Measurements from ENCODE around the gene RGCC. TPM values are rescaled to one million over a fixed set of nuclear protein-coding genes. Genes with fewer than 3 reads are reported as not detected.
"Not testable (repeated sequence)": the region's sequence is repeated elsewhere in the genome, so short reads cannot be mapped to it uniquely, and the experiment has no call there.

Gene RGCC
- total RNA-seq, 1 donor = 101 TPM

DNA sequence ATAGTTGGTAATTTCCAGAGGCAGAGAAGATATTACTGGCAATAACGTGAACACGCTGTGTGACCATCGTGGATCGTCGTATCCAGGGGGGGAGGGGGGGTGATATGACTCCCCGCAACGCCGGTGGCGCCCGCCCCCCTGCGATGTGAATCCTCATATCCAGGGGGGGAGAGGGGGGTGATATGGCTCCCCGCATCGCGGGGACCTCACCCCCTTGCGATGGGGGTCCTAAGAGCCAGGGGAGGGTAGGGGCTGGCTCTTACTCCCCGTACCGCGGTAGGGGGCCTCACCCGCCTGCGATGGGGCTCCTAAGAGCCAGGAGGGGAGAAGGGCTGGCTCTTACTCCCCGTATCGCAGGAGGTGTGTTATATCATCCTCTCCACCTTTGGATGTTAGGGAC is 31.3 kb upstream of the RGCC start:
- no peak for DNase-seq (ENCODE audit: low read depth)
- no peak overlapping the region for H3K4me3 ChIP-seq (ENCODE audit: low read depth, low read length)
- TF ChIP-seq, protein P1, sequence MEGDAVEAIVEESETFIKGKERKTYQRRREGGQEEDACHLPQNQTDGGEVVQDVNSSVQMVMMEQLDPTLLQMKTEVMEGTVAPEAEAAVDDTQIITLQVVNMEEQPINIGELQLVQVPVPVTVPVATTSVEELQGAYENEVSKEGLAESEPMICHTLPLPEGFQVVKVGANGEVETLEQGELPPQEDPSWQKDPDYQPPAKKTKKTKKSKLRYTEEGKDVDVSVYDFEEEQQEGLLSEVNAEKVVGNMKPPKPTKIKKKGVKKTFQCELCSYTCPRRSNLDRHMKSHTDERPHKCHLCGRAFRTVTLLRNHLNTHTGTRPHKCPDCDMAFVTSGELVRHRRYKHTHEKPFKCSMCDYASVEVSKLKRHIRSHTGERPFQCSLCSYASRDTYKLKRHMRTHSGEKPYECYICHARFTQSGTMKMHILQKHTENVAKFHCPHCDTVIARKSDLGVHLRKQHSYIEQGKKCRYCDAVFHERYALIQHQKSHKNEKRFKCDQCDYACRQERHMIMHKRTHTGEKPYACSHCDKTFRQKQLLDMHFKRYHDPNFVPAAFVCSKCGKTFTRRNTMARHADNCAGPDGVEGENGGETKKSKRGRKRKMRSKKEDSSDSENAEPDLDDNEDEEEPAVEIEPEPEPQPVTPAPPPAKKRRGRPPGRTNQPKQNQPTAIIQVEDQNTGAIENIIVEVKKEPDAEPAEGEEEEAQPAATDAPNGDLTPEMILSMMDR (IDR thresholded peaks at IDR 0.05; ENCODE audit: insufficient read depth, low read depth, low read length) = no peak

DNA sequence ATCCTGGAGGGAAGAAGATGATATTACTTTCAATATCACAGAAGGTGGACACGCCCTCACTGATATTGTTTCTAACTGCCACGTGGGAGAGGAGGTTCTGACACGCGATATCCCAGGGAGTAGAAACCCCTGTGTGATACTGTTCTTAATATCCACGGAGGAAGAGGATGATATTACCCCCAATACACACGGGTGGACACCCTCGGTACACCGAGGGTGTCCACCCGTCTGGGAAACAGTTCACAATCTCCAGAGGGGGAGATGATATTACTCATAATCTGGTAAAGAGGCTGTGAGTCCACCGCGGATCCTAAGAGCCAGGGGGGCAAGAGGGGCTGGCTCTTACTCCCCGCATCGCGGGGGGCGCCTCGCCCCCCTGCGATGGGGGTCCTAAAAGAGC is 29.7 kb upstream of the RGCC start:
- no peak for DNase-seq (ENCODE audit: low read depth)
- TF ChIP-seq, protein P1 (IDR thresholded peaks at IDR 0.05; ENCODE audit: insufficient read depth, low read depth, low read length) = no peak
- peak overlapping the region; percentile 44 for H3K4me3 ChIP-seq (ENCODE audit: low read depth, low read length)

DNA sequence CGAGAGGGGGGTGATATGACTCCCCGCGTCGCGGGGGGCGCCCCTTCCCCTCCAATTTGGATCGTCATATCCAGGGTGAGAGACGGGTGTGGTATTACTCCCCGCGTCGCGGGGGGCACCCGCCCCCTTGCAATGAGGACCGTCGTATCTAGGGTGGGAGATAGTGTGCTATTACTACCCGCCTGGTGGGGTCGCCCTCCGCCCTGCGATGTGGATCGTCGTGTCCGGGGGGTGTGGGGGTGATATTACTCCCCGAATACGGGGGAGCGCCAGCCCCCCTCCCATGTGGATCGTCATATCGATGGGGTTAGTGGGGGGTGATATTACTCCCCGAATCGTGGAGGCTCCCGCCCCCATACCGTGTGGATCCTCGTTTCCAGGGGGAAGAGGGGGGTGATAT is 29.2 kb upstream of the RGCC start:
- TF ChIP-seq, protein P1 (IDR thresholded peaks at IDR 0.05; ENCODE audit: insufficient read depth, low read depth, low read length) = no peak
- DNase-seq (ENCODE audit: low read depth) = no peak
- H3K4me3 ChIP-seq (ENCODE audit: low read depth, low read length) = peak overlapping the region; percentile 44

DNA sequence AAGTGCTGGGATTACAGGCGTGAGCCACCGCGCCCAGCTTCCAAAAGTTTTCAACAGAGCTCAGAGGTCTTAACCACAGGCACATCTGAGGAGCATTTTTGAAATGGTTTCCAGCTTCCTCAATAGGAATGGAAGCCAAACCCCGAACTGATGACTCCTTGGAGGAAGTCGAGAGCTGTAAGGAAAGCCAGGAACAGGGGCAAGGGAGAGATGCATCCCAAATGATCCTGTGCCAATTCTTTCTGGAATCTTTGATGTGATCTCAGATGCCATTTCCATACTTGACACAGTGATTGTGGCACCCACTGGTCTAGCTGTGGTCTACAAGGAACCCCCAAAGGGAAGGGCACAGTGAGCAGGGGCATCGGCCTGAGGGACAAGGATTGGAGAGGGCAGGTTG is 23.3 kb upstream of the RGCC start:
- not testable (repeated sequence) for H3K4me3 ChIP-seq (ENCODE audit: low read depth, low read length); DNase-seq (ENCODE audit: low read depth)

DNA sequence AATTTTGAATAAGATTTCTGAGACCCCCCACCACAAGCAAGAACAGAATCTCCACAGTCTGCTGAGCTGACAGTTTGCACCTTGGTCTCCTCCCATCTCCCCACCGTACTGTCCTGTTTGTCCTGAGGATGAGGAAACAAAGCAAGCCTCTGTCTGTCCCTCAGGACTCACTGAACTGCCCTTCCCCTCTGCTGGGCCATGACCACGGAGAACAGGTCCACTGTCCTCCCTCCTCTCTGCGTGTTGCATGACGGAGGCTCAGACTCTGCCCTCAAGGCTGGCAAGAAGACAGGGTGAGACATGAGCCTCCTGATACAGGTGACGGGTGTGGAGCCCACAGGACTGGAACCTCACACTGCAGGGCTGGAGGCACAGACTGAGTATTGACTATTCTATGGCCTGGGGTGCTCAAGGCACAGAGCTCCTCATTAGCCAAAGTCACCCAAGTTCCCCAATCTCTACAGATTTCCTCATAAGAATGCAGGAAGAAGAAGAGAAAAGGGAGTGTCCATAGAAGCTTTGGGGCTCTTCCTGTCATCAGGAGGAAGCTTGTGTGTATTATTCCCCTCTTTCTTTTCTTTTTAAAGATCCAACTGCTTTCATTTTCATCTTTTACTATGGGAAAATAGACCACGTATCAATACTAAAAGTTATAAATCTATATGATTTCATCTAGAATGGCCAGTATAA is 22.4 kb upstream of the RGCC start:
- no peak for DNase-seq (ENCODE audit: low read depth)
- no peak overlapping the region for H3K4me3 ChIP-seq (ENCODE audit: low read depth, low read length)
- TF ChIP-seq, protein P1 (IDR thresholded peaks at IDR 0.05; ENCODE audit: insufficient read depth, low read depth, low read length) = no peak

DNA sequence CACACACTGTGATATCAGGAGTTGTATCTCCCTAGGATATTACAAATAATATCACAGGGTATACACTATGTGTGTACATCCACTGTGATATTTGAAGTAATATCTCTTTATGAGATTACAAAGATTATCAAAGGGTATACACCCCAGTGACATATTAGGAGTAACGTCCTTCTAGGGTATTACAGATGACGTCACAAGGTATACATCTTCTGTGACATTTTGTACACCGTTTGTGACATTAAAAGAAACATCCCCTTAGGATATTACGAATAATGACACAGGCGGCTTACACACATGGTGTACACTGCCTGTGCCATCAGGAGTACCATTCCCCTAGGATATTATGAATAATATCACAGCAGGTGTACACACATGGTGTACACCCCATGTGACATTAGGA is 13.4 kb upstream of the RGCC start:
- DNase-seq (ENCODE audit: low read depth) = no peak
- TF ChIP-seq, protein P1 (IDR thresholded peaks at IDR 0.05; ENCODE audit: insufficient read depth, low read depth, low read length) = no peak

DNA sequence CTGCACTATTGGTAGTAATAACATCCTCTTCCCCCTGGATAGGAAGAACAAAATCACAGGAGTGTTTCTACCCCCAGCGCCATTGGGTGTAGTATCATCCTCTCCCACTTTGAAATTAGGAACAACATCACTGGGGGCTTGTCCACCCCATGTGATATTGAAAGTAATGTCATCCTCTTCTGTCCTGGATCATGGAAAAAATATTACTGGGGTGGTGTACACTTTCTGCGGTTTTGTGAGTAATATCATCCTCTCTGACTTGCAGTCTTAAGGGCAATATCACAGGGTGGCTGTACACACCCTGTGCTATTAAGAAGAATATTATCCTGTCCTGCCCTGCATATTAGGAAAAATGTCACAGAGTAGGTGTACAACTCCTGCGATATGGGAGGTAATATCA is 4.9 kb upstream of the RGCC start:
- TF ChIP-seq, protein P1 (IDR thresholded peaks at IDR 0.05; ENCODE audit: insufficient read depth, low read depth, low read length) = no peak
- H3K4me3 ChIP-seq (ENCODE audit: low read depth, low read length) = no peak overlapping the region
- DNase-seq (ENCODE audit: low read depth) = no peak

More for the DNA sequence above, 13.4 kb upstream of the RGCC start:
- H3K4me3 ChIP-seq (ENCODE audit: low read depth, low read length) = no peak overlapping the region

Data from fibroblast of villous mesenchyme (primary cell).